ENCODE measurements around the gene ATR. TPM values are rescaled to one million over a fixed set of nuclear protein-coding genes. Genes with fewer than 3 reads are reported as not detected.
A peak's percentile ranks its signal among the peaks of the same experiment; 100 is the strongest.

ATR gene
- total RNA-seq, 1 experiment from 2014 or later: 33.3 TPM

DNA sequence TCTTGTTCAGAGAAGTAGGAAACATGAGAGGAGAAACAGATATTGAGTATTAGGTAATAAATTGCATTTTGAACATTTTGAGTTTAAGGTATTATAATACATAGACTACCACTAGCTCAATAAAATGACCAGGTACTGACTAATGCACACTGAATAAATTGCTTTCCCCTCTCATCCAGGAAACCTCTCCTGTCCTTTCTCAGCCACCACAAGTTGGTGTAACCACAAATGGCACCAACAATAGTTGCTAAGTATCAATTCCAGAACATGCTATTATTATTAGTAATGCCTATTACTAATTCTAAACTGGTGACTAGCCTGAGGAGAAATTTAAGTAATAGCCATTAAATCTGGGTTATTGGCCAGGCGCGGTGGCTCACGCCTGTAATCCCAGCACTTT lies 83.4 kb downstream of the ATR start:
- Histone ChIP-seq H3K27ac (no peak overlapping the region), H3K9me3 (ENCODE audit: insufficient read depth, low read depth) (no peaks in the 10 kb centered on the region), H3K4me3 (no peak overlapping the region), H4K20me1 (ENCODE audit: insufficient read depth) (no peaks in the 10 kb centered on the region), H3K36me3 (ENCODE audit: low read depth) (peaks cover 41% of the 10 kb centered on the region), H3K9me2 (ENCODE audit: insufficient read depth) (no peaks in the 10 kb centered on the region), H3K4me2 (no peak overlapping the region), H3K27me3 (ENCODE audit: insufficient read depth, low read depth) (no peaks in the 10 kb centered on the region), H3K4me1 (replicated peaks; ENCODE audit: insufficient read depth) (peaks cover 3% of the 10 kb centered on the region; the same call in 1 of the 2 replicates), H3F3A (ENCODE audit: insufficient read depth, low read depth) (no peaks in the 10 kb centered on the region), H3K79me2 (ENCODE audit: low read depth) (no peaks in the 10 kb centered on the region), H2AFZ (no peak overlapping the region)
- TF ChIP-seq EZH2 (IDR thresholded peaks at IDR 0.05; ENCODE audit: low read depth): no peak
- TF ChIP-seq, protein P1, sequence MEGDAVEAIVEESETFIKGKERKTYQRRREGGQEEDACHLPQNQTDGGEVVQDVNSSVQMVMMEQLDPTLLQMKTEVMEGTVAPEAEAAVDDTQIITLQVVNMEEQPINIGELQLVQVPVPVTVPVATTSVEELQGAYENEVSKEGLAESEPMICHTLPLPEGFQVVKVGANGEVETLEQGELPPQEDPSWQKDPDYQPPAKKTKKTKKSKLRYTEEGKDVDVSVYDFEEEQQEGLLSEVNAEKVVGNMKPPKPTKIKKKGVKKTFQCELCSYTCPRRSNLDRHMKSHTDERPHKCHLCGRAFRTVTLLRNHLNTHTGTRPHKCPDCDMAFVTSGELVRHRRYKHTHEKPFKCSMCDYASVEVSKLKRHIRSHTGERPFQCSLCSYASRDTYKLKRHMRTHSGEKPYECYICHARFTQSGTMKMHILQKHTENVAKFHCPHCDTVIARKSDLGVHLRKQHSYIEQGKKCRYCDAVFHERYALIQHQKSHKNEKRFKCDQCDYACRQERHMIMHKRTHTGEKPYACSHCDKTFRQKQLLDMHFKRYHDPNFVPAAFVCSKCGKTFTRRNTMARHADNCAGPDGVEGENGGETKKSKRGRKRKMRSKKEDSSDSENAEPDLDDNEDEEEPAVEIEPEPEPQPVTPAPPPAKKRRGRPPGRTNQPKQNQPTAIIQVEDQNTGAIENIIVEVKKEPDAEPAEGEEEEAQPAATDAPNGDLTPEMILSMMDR (conservative IDR thresholded peaks at IDR 0.05): no peak
- CTCF ChIA-PET: no interaction called here
- intact Hi-C loops (cut with micrococcal nuclease; ENCODE audit: unreplicated experiment): no loop called here
- BruUV-seq (replicated peaks): no TSS peak
- no peak for DNase-seq
- POLR2A ChIA-PET (ENCODE audit: unreplicated experiment): no interaction called here

DNA sequence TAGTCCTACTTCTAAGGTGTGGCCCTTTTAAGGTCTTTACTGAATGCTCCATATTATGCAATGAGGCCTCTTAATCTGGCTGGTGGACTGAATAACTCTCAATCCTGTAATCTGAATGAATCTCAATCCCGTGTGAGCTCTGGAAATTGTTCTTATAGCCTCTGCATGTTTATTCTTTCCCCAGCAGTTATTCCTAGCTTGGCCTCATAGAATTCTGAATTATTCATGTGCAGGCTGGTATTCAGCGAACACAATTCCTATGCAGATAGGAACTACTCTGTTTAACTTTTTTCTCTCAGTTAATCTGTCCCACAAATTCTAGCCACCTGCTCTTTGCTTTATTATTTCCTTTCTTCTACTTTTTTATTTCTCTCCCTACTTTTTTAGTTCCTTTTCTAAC lies 86.3 kb downstream of the ATR start:
- TF ChIP-seq EZH2 (IDR thresholded peaks at IDR 0.05; ENCODE audit: low read depth): no peak
- TF ChIP-seq, protein P1 (conservative IDR thresholded peaks at IDR 0.05): no peak
- Histone ChIP-seq H3K27me3 (ENCODE audit: insufficient read depth, low read depth) (no peaks in the 10 kb centered on the region), H3K4me3 (no peak overlapping the region), H3K79me2 (ENCODE audit: low read depth) (no peaks in the 10 kb centered on the region), H3K4me2 (no peak overlapping the region), H4K20me1 (ENCODE audit: insufficient read depth) (no peaks in the 10 kb centered on the region), H3K27ac (no peak overlapping the region), H3K9me3 (ENCODE audit: insufficient read depth, low read depth) (no peaks in the 10 kb centered on the region), H3K4me1 (replicated peaks; ENCODE audit: insufficient read depth) (no peaks in the 10 kb centered on the region), H3K9me2 (ENCODE audit: insufficient read depth) (no peaks in the 10 kb centered on the region), H2AFZ (no peak overlapping the region), H3K36me3 (ENCODE audit: low read depth) (peaks cover 38% of the 10 kb centered on the region), H3F3A (ENCODE audit: insufficient read depth, low read depth) (no peaks in the 10 kb centered on the region)
- DNase-seq: no peak
- no TSS peak for BruUV-seq (replicated peaks)
- CTCF ChIA-PET: no interaction called here
- intact Hi-C loops (cut with micrococcal nuclease; ENCODE audit: unreplicated experiment): no loop called here
- POLR2A ChIA-PET (ENCODE audit: unreplicated experiment): no interaction called here

DNA sequence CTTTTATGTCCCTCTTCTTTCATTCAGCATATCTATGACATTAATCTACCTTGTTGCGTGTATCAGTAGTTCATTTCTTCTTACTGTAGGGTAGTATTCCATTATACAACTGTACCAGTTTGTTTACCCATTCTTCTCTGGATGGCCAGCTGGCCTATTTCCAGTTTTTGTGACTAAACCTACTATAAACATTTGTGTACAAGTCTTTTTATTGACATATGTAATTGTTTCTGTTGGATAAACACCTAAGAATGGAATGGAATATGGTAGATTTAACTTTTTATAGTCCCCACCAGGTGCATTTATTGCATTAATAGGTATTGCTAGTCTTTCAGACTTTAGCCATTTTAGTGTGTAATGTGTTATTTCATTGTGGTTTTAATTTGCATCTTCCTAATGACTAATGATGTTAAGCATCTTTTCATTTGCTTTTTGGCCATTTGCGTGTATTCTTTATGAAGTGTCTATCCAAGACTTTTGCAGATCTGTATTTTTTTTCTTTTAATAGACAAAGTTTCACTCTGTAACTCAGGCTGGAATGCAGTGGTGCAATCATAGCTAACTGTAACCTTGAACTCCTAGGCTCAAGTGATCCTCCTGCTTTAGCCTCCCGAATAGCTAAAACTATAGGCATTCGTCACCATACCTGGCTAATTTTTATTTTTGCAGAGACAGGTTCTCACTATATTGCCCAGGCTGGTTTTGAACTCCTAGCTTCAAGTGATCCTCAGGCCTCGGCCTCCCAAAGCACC lies 88.8 kb downstream of the ATR start:
- ChIA-PET POLR2A (ENCODE audit: unreplicated experiment) (no interaction called here), CTCF (no interaction called here)
- Histone ChIP-seq H3K27ac (no peak overlapping the region), H3K9me3 (ENCODE audit: insufficient read depth, low read depth) (no peaks in the 10 kb centered on the region), H3K4me2 (no peak overlapping the region), H3K36me3 (ENCODE audit: low read depth) (peaks cover 37% of the 10 kb centered on the region; the same call in 1 of the 2 replicates), H3K27me3 (ENCODE audit: insufficient read depth, low read depth) (no peaks in the 10 kb centered on the region), H3K4me1 (replicated peaks; ENCODE audit: insufficient read depth) (no peaks in the 10 kb centered on the region), H3K9me2 (ENCODE audit: insufficient read depth) (no peaks in the 10 kb centered on the region), H4K20me1 (ENCODE audit: insufficient read depth) (no peaks in the 10 kb centered on the region), H3F3A (ENCODE audit: insufficient read depth, low read depth) (no peaks in the 10 kb centered on the region), H3K79me2 (ENCODE audit: low read depth) (no peaks in the 10 kb centered on the region), H2AFZ (no peak overlapping the region), H3K4me3 (no peak overlapping the region)
- TF ChIP-seq, protein P1 (conservative IDR thresholded peaks at IDR 0.05): no peak
- peak in 1 of 2 experiments; percentile 48 for DNase-seq
- no TSS peak for BruUV-seq (replicated peaks)
- intact Hi-C loops (cut with micrococcal nuclease; ENCODE audit: unreplicated experiment): no loop called here

Data from PC-9 (cell line).